H1 (cell line): Measurements from ENCODE around the gene PRKAR1B. TPM values are rescaled to one million over a fixed set of nuclear protein-coding genes. Genes with fewer than 3 reads are reported as not detected.

Source experiments
- CTCF ChIA-PET: fragments of 300-600 bp; sonication (Branson Sonifier 250); formaldehyde crosslinking; loops from one replicate; lab custom pipeline; 2021; ENCODE audit not compliant: partially characterized antibody; lab: Charles Lee
- POLR2A ChIA-PET: fragments of 300-600 bp; sonication (Branson Sonifier 250); formaldehyde crosslinking; loops from one replicate; lab custom pipeline; 2021; ENCODE audit warnings: inconsistent platforms; ENCODE audit not compliant: partially characterized antibody; lab: Charles Lee
- DNase-seq, 2 experiments: peaks; one replicate each; pipeline versions ENCODE4 v3.0.0 to v3.0.0-alpha.2; 2010 to 2022; ENCODE audit warnings: low spot score in 2 of 2, low read depth in 1 of 2, mixed read lengths in 1 of 2
- FAIRE-seq: peaks from 2 replicates; lab custom pipeline; 2011; peaks lifted over from hg19 to GRCh38; lab: Jason Lieb, UNC
- H2AFZ ChIP-seq: 2 replicates; pipeline ENCODE4 v1.8.1; 2012; ENCODE audit warnings: low read length, inconsistent platforms
- H2AK5ac ChIP-seq: 2 replicates; pipeline ENCODE4 v1.6.1; 2013; ENCODE audit warnings: low read depth, low read length
- H2BK120ac ChIP-seq: replicated peaks from 2 replicates; pipeline ENCODE3; 2013; ENCODE audit warnings: low read depth, low read length, inconsistent platforms
- H2BK12ac ChIP-seq: 2 replicates; pipeline ENCODE4 v1.6.1; 2013; ENCODE audit warnings: low read depth, low read length
- H2BK15ac ChIP-seq: 2 replicates; pipeline ENCODE4 v1.6.1; 2013; ENCODE audit warnings: low read length
- H2BK20ac ChIP-seq: 2 replicates; pipeline ENCODE4 v1.6.1; 2013; ENCODE audit warnings: low read length
- H2BK5ac ChIP-seq: 2 replicates; pipeline ENCODE4 v1.6.1; 2013; ENCODE audit warnings: low read depth, low read length
- H3K14ac ChIP-seq: 2 replicates; pipeline ENCODE4 v1.6.1; 2013; ENCODE audit warnings: inconsistent platforms; ENCODE audit not compliant: insufficient read length
- H3K18ac ChIP-seq: 2 replicates; pipeline ENCODE4 v1.6.1; 2013; ENCODE audit warnings: low read length; ENCODE audit errors: extremely low read depth
- H3K23ac ChIP-seq: 2 replicates; pipeline ENCODE4 v1.6.1; 2013; ENCODE audit warnings: inconsistent platforms; ENCODE audit not compliant: insufficient read length
- H3K23me2 ChIP-seq: 2 replicates; pipeline ENCODE4 v1.6.1; 2013; ENCODE audit warnings: low read depth, low read length
- H3K27ac ChIP-seq: 2 replicates; pipeline ENCODE4 v1.6.1; 2011; ENCODE audit warnings: low read depth, low read length, inconsistent platforms
- H3K27me3 ChIP-seq, 4 experiments: replicated peaks in 1 of 4; 1 replicate in 1 of 4; 2 replicates in 3 of 4; pipeline versions ENCODE4 v1.6.1 to v1.8.1; 2011 to 2013; ENCODE audit warnings: low read length in 3 of 4, mild to moderate bottlenecking in 3 of 4, inconsistent platforms in 2 of 4, mixed read lengths in 2 of 4, moderate library complexity in 1 of 4; ENCODE audit not compliant: control insufficient read depth in 3 of 4, insufficient read depth in 3 of 4; ENCODE audit errors: extremely low read depth in 1 of 4
- H3K36me3 ChIP-seq, 4 experiments: 2 replicates each; pipeline versions ENCODE4 v1.6.1 to v1.8.1; 2011 to 2013; ENCODE audit warnings: mild to moderate bottlenecking in 4 of 4, low read length in 3 of 4, moderate library complexity in 2 of 4, control low read depth in 1 of 4, inconsistent platforms in 1 of 4; ENCODE audit not compliant: insufficient read depth in 4 of 4, control insufficient read depth in 2 of 4
- H3K4ac ChIP-seq: replicated peaks from 2 replicates; pipeline ENCODE3; 2013; ENCODE audit warnings: low read length, low read depth, mixed read lengths, inconsistent platforms; ENCODE audit not compliant: insufficient read length
- H3K4me1 ChIP-seq, 4 experiments: replicated peaks in 1 of 4; 1 replicate in 1 of 4; 2 replicates in 3 of 4; pipeline versions ENCODE4 v1.6.1 to v1.8.1; 2011 to 2013; ENCODE audit warnings: low read length in 3 of 4, inconsistent platforms in 2 of 4, mixed read lengths in 1 of 4; ENCODE audit not compliant: insufficient read depth in 4 of 4, control insufficient read depth in 3 of 4
- H3K4me2 ChIP-seq, 2 experiments: 2 replicates each; pipeline versions ENCODE4 v1.6.1 to v1.8.1; 2011 to 2013; ENCODE audit warnings: low read depth in 2 of 2, low read length in 2 of 2, control low read depth in 1 of 2, inconsistent platforms in 1 of 2, mild to moderate bottlenecking in 1 of 2; ENCODE audit not compliant: insufficient read depth in 1 of 2
- H3K4me3 ChIP-seq, 4 experiments: fragments of 200-600, 300-600 bp in 1 of 4; sonication (generic), shearing (Covaris generic), sonication (Bioruptor Twin) in 1 of 4; 2 replicates each; pipeline versions ENCODE4 v1.5.1 to v1.8.1; 2011 to 2016; ENCODE audit warnings: low read length in 4 of 4, low read depth in 3 of 4, control low read depth in 2 of 4, inconsistent platforms in 2 of 4, mild to moderate bottlenecking in 2 of 4, mixed read lengths in 1 of 4, moderate library complexity in 1 of 4; ENCODE audit not compliant: insufficient read depth in 2 of 4; ENCODE audit errors: extremely low read depth in 1 of 4
- H3K56ac ChIP-seq: replicated peaks from 2 replicates; pipeline ENCODE3; 2013; ENCODE audit warnings: low read depth, mild to moderate bottlenecking, mixed read lengths, low read length, inconsistent platforms; ENCODE audit not compliant: insufficient read length
- H3K79me1 ChIP-seq: 2 replicates; pipeline ENCODE4 v1.6.1; 2013; ENCODE audit warnings: low read depth, low read length, control low read depth
- H3K79me2 ChIP-seq, 2 experiments: 2 replicates each; pipeline versions ENCODE4 v1.6.1 to v1.8.1; 2012 to 2013; ENCODE audit warnings: low read length in 2 of 2, mild to moderate bottlenecking in 2 of 2, inconsistent platforms in 1 of 2; ENCODE audit not compliant: insufficient read depth in 2 of 2, control insufficient read depth in 1 of 2
- H3K9ac ChIP-seq, 4 experiments: replicated peaks in 1 of 4; 1 replicate in 1 of 4; 2 replicates in 3 of 4; pipeline versions ENCODE4 v1.6.1 to v1.8.1; 2011 to 2013; ENCODE audit warnings: low read depth in 3 of 4, low read length in 3 of 4, control low read depth in 2 of 4, mild to moderate bottlenecking in 2 of 4, moderate library complexity in 2 of 4, inconsistent platforms in 1 of 4; ENCODE audit errors: extremely low read depth in 1 of 4
- H3K9me3 ChIP-seq, 2 experiments: 2 replicates each; pipeline versions ENCODE4 v1.6.1 to v1.8.1; 2012 to 2013; ENCODE audit warnings: mild to moderate bottlenecking in 2 of 2, moderate library complexity in 2 of 2, control low read depth in 1 of 2, inconsistent platforms in 1 of 2, low read depth in 1 of 2, low read length in 1 of 2, mixed read lengths in 1 of 2; ENCODE audit not compliant: insufficient read depth in 2 of 2
- H4K20me1 ChIP-seq, 2 experiments: replicated peaks in 1 of 2; 2 replicates each; pipeline versions ENCODE3 to v1.8.1; 2011 to 2013; ENCODE audit warnings: inconsistent platforms in 2 of 2, low read length in 2 of 2, mild to moderate bottlenecking in 1 of 2; ENCODE audit not compliant: insufficient read depth in 2 of 2, control insufficient read depth in 1 of 2
- H4K5ac ChIP-seq: 2 replicates; pipeline ENCODE4 v1.6.1; 2013; ENCODE audit warnings: low read length, low read depth, mixed read lengths, inconsistent platforms; ENCODE audit not compliant: insufficient read length
- H4K8ac ChIP-seq: 2 replicates; pipeline ENCODE4 v1.8.0; 2013; ENCODE audit warnings: mild to moderate bottlenecking, moderate library complexity, low read length, inconsistent platforms; ENCODE audit not compliant: insufficient read depth; ENCODE audit errors: extremely low read depth
- H4K91ac ChIP-seq: replicated peaks from 2 replicates; pipeline ENCODE3; 2013; ENCODE audit warnings: low read length, mixed read lengths, inconsistent platforms; ENCODE audit not compliant: insufficient read length
- BACH1 ChIP-seq: IDR thresholded peaks from 2 replicates; pipeline ENCODE4 v1.6.1; 2012; ENCODE audit warnings: low read length, improper control_type of control experiment
- HDAC2 ChIP-seq, 2 experiments: fragments of 300-600 bp in 1 of 2; sonication (generic) in 1 of 2; IDR thresholded peaks; 2 replicates each; pipeline ENCODE4 v1.6.1; 2011 to 2012; ENCODE audit warnings: low read depth in 2 of 2, low read length in 2 of 2, mild to moderate bottlenecking in 2 of 2, moderate library complexity in 2 of 2, borderline replicate concordance in 1 of 2, inconsistent platforms in 1 of 2
- KDM1A ChIP-seq: fragments of 200-600, 300-600 bp; sonication (generic); IDR thresholded peaks from 2 replicates; pipeline ENCODE4 v1.7.1; 2016; ENCODE audit warnings: mild to moderate bottlenecking, low read length, borderline replicate concordance
- POU5F1 ChIP-seq: IDR thresholded peaks from 2 replicates; pipeline ENCODE4 v1.6.1; 2011; ENCODE audit warnings: low read depth, mild to moderate bottlenecking, low read length, moderate library complexity
- SP1 ChIP-seq: IDR thresholded peaks from 2 replicates; pipeline ENCODE4 v1.6.1; 2011; ENCODE audit warnings: low read depth, low read length
- WGBS, 2 experiments: shearing (Covaris generic) in 1 of 2; methylation state at CpG; one replicate each; pipeline versions ENCODE4 v1.1.6 to v1.1.7; 2013 to 2015; ENCODE audit warnings: low lambda C conversion rate in 2 of 2, mixed read lengths in 2 of 2, inconsistent platforms in 1 of 2, low coverage in 1 of 2, missing lambda C conversion rate in 1 of 2; ENCODE audit not compliant: insufficient replicate concordance in 2 of 2, insufficient coverage in 1 of 2, insufficient read length in 1 of 2; ENCODE audit errors: extremely low coverage in 1 of 2, missing lambda C conversion rate in 1 of 2; 5-methylcytosine and 5-hydroxymethylcytosine counted together
- polyA plus RNA-seq, 7 experiments: library from polyadenylated mRNA; depleted of rRNA in 3 of 7; stranded (reverse) in 5 of 7; unstranded in 2 of 7; fragments of >200 nt in 5 of 7; fragments of 200-250 nt in 2 of 7; gene quantifications; 1 replicate in 5 of 7; 2 replicates in 1 of 7; 4 replicates in 1 of 7; pipeline versions ENCODE4 v1.2.1 to v1.2.3, GENCODE V29; 2011 to 2013; ENCODE audit warnings: missing spikeins in 2 of 7, mixed read lengths in 2 of 7
- total RNA-seq: library from RNA; stranded (reverse); fragmentation: NEBNext Ultra II Directional; extraction: Animal tissue kit (Norgen Biotek cat#: 25700); gene quantifications from 2 replicates; pipeline ENCODE4 v1.2.1, GENCODE V29; 2021

PRKAR1B gene
- total and polyA plus RNA-seq, 2 of the 8 experiments (the other 6 are each of a cell fraction or from before 2014, with no cell fraction given), result 12.3 to 55.7 TPM

GRCh38 chr7:619368-619840 lies 107.7 kb downstream of the PRKAR1B start:
- Histone ChIP-seq H3K14ac (no peak overlapping the region), H4K91ac (no peak overlapping the region), H3K23me2 (no peaks in the 10 kb centered on the region), H3K4ac (no peak overlapping the region), H3K9ac (no peak overlapping the region; a peak in 1 of 7 replicates), H3K4me3 (no peak overlapping the region), H2AFZ (no peak overlapping the region), H3K27ac (no peak overlapping the region)
- CTCF ChIA-PET, result interaction anchor here (1.1 kb wide), 1 partner anchor 298 kb away, joined by 3 read pairs; no protein-coding TSS in a partner anchor
- POLR2A ChIA-PET, result interaction anchor here (0.7 kb wide), 1 partner anchor 9 kb away, joined by 3 read pairs; no protein-coding TSS in a partner anchor
- TF ChIP-seq KDM1A (peak; percentile 38; the same call in 1 of the 2 replicates), SP1 (no peak), BACH1 (no peak), HDAC2 (IDR thresholded peaks at IDR 0.05; ENCODE audit: borderline replicate concordance in 1 of 2, low read depth in 2 of 2, low read length in 2 of 2) (no peak), POU5F1 (no peak)
- TF ChIP-seq, all 59 proteins: peak for 1
- peak overlapping the region; percentile 52 for H2BK5ac ChIP-seq
- no peaks in the 10 kb centered on the region for H4K20me1 ChIP-seq
- no peak overlapping the region for H2BK15ac ChIP-seq
- H3K4me1 ChIP-seq, result peaks cover 0 to 9% (median 4%) of the 10 kb centered on the region in 4 experiments; a peak in 5 of 7 replicates
- H2BK12ac ChIP-seq, result 0 out of 2 replicates have a peak overlapping the region, but pooled peaks have one; percentile 23
- H2BK20ac ChIP-seq, result no peak overlapping the region
- H3K79me1 ChIP-seq, result no peaks in the 10 kb centered on the region
- no peak overlapping the region for H4K8ac ChIP-seq
- no peak overlapping the region for H3K18ac ChIP-seq
- H2AK5ac ChIP-seq, result peak overlapping the region; percentile 65; the same call in 1 of the 2 replicates
- H3K4me2 ChIP-seq, result no peak overlapping the region
- H2BK120ac ChIP-seq, result no peak overlapping the region
- peaks cover 0 to 10% of the 10 kb centered on the region in 2 experiments; a peak in 3 of 4 replicates for H3K9me3 ChIP-seq
- peaks cover 0 to 3% (median 0%) of the 10 kb centered on the region in 4 experiments; a peak in 1 of 8 replicates for H3K36me3 ChIP-seq
- H3K27me3 ChIP-seq, result no peaks in the 10 kb centered on the region
- no peak overlapping the region for H3K23ac ChIP-seq
- FAIRE-seq (no peak), DNase-seq (no peak)
- no peak overlapping the region for H3K56ac ChIP-seq
- H3K79me2 ChIP-seq, result 0 out of 4 replicates have a peak, but pooled peaks cover 0 to 2% of the 10 kb centered on the region in 2 experiments
- WGBS, 2 experiments, result 93% methylated on average over 5 of the region's 5 CpGs; no CpG with 5 or more reads in 1 of the 2 experiments
- H4K5ac ChIP-seq, result no peak overlapping the region
